Lower lobe of right lung (tissue), 2 donors: ENCODE data around the gene SARDH. TPM values are rescaled to one million over a fixed set of nuclear protein-coding genes. Genes with fewer than 3 reads are reported as not detected.
A peak's percentile ranks its signal among the peaks of the same experiment; 100 is the strongest.

ENCODE experiments used
- ATAC-seq, 2 donors: fragments of 200-7000 bp; cut with Tn5 transposase; one replicate each; pipeline ENCODE4 v1.9.1; 2020 to 2022; ENCODE audit warnings: mild to moderate bottlenecking in 2 of 2, moderate library complexity in 2 of 2
- DNase-seq: peaks from one replicate; pipeline ENCODE4 v3.0.0-alpha.2; 2020
- H3K27ac ChIP-seq: fragments of 200-600 bp; one replicate; pipeline ENCODE4 v1.8.0; 2022
- H3K27me3 ChIP-seq: fragments of 200-600 bp; one replicate; pipeline ENCODE4 v1.8.0; 2022; ENCODE audit warnings: low read depth
- H3K36me3 ChIP-seq: fragments of 200-600 bp; one replicate; pipeline ENCODE4 v1.8.0; 2022; ENCODE audit warnings: mild to moderate bottlenecking
- H3K4me1 ChIP-seq: fragments of 200-600 bp; one replicate; pipeline ENCODE4 v1.8.0; 2022
- H3K4me3 ChIP-seq: fragments of 200-600 bp; one replicate; pipeline ENCODE4 v1.8.0; 2022; ENCODE audit warnings: mild to moderate bottlenecking
- H3K9me3 ChIP-seq: fragments of 200-600 bp; one replicate; pipeline ENCODE4 v1.8.0; 2022
- CTCF ChIP-seq: fragments of 200-600 bp; IDR thresholded peaks from one replicate; pipeline ENCODE4 v1.8.0; 2022; ENCODE audit warnings: antibody characterized with exemption, mild to moderate bottlenecking
- intact Hi-C: fragments of 100-400 bp; cut with DNase I; formaldehyde crosslinking; loops from one replicate; pipeline ENCODE4 v1.11.0; 2022
- total RNA-seq: library from RNA; stranded (reverse); fragmentation: NEBNext Ultra II Directional; extraction: Animal tissue kit (Norgen Biotek cat#: 25700); gene quantifications from one replicate; pipeline ENCODE4 v1.2.1, GENCODE V29; 2021
- donor health status: DM: no; HTN: yes; CAD: no; lungs with severe emphysema.

SARDH gene
- total RNA-seq, 1 donor from 2014 or later: 3.4 TPM

- peaks cover 14% of the 10 kb centered on the region for H3K4me1 ChIP-seq
- no peaks in the 10 kb centered on the region for H3K36me3 ChIP-seq
- intact Hi-C loops: no loop called here
- no peak for ATAC-seq
- TF ChIP-seq CTCF: no peak
- H3K4me3 ChIP-seq: no peak overlapping the region
- H3K27ac ChIP-seq: no peak overlapping the region
- DNase-seq: no peak
- no peaks in the 10 kb centered on the region for H3K9me3 ChIP-seq
- H3K27me3 ChIP-seq: no peaks in the 10 kb centered on the region
Observed at GRCh38 chr9:133713150-133713959, 24.8 kb downstream of the SARDH start.

- no peaks in the 10 kb centered on the region for H3K27me3 ChIP-seq
- peak overlapping the region; percentile 64 for H3K27ac ChIP-seq
- DNase-seq (no peak), ATAC-seq (no peak)
- intact Hi-C loops: no loop called here
- no peaks in the 10 kb centered on the region for H3K36me3 ChIP-seq
- no peak overlapping the region for H3K4me3 ChIP-seq
- no peaks in the 10 kb centered on the region for H3K9me3 ChIP-seq
- no peak for TF ChIP-seq CTCF
- peaks cover 22% of the 10 kb centered on the region for H3K4me1 ChIP-seq
Observed at GRCh38 chr9:133712221-133713100, 25.7 kb downstream of the SARDH start.

GRCh38 chr9:133711428-133712220 lies 26.5 kb downstream of the SARDH start:
- Histone ChIP-seq H3K4me1 (peaks cover 26% of the 10 kb centered on the region), H3K27me3 (no peaks in the 10 kb centered on the region), H3K27ac (peak overlapping the region; percentile 64), H3K36me3 (no peaks in the 10 kb centered on the region), H3K4me3 (no peak overlapping the region), H3K9me3 (no peaks in the 10 kb centered on the region)
- intact Hi-C loops: no loop called here
- ATAC-seq (peak; percentile 44 to 61), DNase-seq (peak; percentile 43)
- TF ChIP-seq CTCF: no peak

- no peaks in the 10 kb centered on the region for H3K36me3 ChIP-seq
- peaks cover 20% of the 10 kb centered on the region for H3K4me1 ChIP-seq
- TF ChIP-seq CTCF: no peak
- H3K4me3 ChIP-seq: no peak overlapping the region
- no peaks in the 10 kb centered on the region for H3K27me3 ChIP-seq
- no peak for DNase-seq
- no peaks in the 10 kb centered on the region for H3K9me3 ChIP-seq
- no peak for ATAC-seq
- H3K27ac ChIP-seq: peak overlapping the region; percentile 64
- intact Hi-C loops: no loop called here
Observed at GRCh38 chr9:133710661-133711427, 27.3 kb downstream of the SARDH start.
